HG03097 (cell line): ENCODE results near the gene CDK6.
A peak's percentile ranks its signal among the peaks of the same experiment; 100 is the strongest.

Experiments used
- ATAC-seq: cut with Tn5 transposase; IDR thresholded peaks from one replicate; pipeline ENCODE4 v1.9.1; 2021; ENCODE audit not compliant: unreplicated experiment, low FRiP score

CDK6 gene

DNA sequence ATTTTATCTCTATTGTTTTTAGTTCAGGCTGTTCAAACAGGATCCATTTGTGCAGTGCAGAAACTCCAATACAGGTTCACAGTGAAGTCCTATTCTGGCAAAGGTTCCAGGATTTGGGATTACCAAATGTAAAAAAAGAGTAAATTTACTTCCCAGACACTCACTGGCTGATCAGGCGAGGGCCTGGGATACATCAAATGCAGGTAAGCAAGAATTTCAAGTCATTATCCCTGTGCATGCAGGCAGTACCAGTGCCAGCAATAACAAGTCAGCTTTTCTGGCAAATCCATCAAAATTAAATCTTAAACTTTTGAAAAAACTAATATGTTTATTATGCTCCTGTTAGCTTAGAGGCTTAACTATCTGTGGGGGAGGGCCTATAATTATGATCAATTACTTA, 6.3 kb downstream of the CDK6 start:
- no peak for ATAC-seq

GRCh38 chr7:92827464-92828120, 8.8 kb downstream of the CDK6 start:
- no peak for ATAC-seq

DNA sequence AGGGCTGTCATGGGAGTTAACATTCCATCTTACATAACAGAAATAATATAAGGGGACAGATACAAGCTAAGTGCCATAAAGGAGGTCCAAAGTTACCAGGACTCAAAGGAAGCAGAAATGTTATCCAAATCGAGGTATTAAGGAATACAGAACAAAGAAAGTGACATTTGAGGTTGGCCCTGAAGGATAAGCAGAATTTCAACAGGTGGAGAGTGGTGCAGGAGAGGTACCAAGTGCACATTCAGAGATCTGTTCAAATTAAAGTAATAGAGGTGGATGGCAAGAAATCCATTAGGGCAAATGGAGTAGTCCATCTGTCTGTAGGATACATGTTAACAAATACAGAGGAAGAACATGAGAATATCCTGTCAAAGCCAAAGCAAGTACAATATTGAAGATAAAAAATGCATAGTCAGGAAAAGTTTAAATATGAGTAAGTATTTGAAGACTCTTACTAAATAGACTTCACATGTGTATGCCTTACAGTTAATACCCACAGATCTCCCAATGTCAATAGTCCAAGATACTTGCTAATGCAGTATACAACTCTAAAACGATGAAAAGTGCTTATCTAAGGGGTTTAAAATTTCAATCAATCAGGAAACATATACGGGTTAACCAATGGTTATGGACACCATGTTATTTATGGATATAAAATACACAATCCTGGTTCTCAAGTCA, 10.0 kb downstream of the CDK6 start:
- no peak for ATAC-seq

GRCh38 chr7:92824901-92825480, 11.4 kb downstream of the CDK6 start:
- no peak for ATAC-seq

DNA sequence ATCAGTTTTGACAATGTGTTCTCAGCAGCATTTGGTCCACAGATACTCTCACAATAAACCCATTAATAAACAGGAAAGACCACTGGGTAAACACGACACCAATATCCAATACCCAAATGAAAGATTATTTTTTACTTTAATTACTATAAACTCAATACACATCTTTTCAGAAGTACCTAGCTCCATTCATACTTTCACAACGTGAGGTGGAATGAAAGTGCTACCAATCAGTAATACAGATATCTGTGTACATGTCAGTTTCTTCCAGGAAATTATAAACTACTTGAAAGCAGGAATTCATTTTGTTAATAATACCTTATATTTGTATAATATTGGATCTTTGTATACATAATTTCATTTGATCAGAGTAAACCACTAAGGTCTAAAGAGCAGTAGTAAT, 11.9 kb downstream of the CDK6 start:
- ATAC-seq, result no peak

DNA sequence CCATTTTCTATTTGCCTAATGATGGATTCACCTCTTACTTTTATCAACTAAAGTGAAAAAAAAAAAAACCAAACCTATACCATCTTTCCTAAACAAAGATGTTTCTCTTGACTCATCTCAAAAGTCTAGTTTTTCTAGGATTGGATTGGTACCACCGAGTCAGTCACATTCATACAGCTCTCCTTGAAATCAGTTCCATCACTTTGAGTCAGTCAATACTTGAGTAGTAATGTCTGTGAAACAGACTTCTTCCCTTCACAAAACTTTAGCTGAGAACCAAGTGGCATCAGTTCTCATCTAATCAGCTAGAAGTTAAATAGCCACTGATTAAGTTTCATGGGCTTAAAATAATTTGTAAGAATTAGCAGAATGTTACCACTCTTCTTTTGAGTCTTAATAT, 13.3 kb downstream of the CDK6 start:
- ATAC-seq, result no peak

- no peak for ATAC-seq
Observed at GRCh38 chr7:92820191-92820590, 16.2 kb downstream of the CDK6 start.

DNA sequence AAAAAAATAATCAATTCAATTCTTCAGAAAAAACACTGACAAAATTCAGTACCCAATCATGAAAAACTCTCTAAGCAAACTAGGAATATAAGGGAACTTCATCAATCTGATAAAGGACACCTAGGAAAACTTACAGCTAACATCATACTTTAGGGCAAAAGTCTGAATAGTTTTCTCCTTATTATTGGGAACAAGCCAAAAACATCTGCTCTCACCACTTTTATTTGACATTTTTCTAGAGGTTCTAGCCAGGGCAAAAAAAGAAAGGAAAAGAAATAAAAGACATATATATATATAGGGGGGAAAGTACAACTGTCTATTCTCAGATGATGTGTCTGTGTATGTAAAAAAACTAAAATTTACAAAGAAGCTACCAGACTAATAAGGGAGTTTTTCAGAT, 19.0 kb downstream of the CDK6 start:
- no peak for ATAC-seq

DNA sequence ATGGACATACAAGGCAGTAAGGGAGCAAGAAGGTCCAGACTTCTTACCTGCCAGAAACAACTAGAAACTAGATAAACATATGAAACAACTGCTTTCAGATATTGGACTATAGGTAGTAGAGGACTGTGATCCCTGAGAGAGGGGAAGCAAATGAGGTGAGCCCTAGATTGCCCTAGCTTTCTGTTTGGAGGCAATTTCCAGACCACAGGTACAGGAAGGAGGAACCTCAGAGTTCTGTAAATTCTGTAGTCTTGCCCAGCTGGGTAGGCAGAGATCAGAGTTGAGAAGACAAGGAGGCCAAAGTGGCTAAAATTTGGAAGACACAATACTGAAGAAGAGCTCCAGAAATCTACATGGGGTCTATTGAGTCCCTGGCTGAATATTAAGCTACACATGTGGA, 21.0 kb downstream of the CDK6 start:
- peak; percentile 41 for ATAC-seq

DNA sequence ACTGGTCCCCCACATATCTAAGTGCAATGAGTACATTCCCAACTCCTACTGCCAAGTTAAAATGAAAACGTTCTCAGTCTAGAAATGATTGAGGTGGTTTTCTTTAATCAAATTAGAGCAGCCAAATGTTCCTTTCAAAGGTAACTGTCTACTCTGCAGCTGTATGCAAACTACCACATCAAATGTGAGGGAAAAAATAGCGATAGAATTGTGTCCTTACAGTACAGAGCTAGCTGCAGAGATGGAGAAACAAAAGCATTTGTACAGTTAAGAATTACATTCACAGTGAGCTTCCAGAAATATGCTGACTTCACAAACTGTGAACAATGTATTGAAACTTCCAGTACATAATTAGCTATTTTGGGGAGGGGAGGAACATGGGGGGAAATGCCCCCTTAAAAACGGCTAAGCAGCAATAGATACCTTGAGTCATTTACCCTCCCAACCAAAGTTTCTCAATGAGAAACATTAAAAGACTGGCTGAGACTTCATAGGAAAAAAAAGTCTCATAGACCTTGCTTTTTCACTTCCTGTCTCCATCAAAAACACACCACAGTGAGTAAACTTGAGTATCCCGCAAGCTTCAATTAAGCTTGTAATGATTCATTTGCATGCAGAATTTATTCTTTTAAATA, 22.9 kb downstream of the CDK6 start:
- peak; percentile 39 for ATAC-seq

- no peak for ATAC-seq
Observed at GRCh38 chr7:92811158-92811557, 25.2 kb downstream of the CDK6 start.

GRCh38 chr7:92809760-92810573, 26.4 kb downstream of the CDK6 start:
- ATAC-seq, result peak; percentile 72

DNA sequence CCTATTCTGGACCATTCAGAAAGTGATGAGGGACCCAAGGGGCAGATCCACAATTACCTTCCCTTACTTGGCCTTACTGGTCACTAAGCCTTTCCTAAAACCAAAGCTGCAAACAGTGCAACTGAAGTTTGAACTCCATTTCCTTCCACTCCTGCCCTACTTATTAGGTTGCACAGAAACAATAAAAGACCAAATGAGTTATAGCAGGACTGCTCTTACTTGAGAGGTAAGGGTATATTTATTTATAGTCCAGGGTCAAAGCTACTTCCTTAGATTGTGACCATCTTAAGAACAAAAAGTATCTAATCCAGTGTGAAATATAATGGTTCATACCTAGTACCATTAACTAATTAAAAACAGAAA, 27.0 kb downstream of the CDK6 start:
- ATAC-seq, result no peak

DNA sequence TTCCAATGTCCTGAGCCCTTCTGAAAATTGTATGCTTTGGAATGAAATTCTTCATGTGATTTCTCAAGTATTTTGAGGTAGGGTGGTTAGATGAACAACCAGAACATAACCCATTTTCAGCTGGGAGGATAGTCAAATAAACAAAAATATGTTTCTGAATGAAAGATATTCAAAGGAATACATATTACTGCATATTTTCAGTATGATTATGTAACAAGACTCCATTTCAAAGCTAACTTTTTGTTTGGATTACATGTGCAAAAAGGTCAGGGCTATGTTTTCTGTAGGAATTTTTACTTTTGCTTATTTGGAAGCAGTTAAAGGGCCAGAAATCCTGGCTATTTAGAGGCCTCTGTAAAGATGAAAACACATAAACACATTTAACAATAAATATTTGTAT, 27.7 kb downstream of the CDK6 start:
- no peak for ATAC-seq

DNA sequence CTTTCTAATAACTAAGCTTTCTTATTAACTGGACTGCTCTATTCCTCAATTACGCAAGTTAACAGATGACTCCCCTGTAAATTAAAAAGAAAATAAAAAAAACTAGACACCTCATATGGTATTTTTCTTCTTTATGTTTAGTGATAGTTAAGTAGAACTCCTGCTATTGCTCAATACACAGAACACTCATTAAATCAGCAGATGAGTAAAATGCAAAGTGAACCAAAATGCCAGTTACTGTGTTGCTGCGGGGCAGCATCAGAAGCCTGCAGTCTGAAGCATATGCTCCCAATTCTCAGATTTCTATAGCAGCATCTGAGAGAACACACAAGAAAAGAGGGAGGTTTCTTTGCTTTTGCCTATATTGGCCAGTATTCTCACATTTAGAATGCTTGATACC, 28.4 kb downstream of the CDK6 start:
- ATAC-seq, result no peak

DNA sequence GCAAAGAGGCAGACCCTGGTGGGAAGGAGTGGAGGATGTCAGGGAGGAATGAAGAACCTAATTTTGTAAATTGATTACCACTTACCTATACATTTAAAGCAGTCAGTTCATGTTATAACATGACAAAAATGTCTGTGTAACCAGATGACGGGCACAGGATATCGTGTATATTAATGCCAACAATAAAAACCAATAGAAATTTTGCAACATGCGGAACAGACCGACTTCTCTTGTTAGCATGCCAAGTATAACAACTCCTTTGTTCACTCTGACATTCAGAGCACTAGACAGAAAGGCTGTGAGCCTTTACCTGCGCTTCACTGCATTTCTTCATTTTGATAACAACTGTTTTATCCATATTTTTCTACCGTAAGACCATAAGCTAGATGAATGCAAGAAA, 29.9 kb downstream of the CDK6 start:
- ATAC-seq, result no peak

- no peak for ATAC-seq
Observed at GRCh38 chr7:92802406-92802805, 34.0 kb downstream of the CDK6 start.

DNA sequence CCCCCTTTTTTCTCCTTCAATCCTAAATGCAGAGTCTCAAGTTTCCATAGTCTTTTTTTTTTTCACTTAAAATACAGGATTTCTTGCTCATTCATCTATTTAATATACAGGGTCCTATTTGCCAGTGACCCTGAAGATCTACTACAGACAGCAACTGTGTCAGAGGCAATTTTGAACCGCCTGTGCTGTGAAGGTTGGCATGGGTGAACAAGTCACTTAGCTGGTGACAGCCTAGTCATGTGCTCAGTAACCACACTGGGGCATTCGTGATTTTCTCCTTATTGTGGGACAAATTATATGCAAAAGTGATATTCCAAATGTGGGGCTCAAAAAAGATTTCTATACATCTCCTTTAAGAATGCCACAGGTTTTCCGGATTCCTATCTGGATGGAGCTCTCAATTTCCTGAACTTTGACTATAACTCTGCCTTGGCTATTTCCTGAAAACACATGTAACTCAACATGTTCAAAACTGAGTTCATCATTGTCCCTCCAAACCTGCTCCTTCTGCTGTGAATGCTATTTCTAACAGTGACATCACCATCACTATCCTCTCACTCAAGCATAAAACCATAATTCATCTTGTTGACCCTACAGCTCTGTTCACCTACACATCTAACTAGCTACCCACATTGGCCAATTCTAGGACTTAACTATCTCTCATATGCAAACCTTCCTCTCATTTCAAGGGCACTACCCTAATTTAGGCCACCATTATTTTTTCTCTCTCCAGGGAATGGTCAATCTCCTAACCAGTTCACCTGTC, 36.7 kb downstream of the CDK6 start:
- no peak for ATAC-seq

- no peak for ATAC-seq
Observed at GRCh38 chr7:92798517-92799249, 37.7 kb downstream of the CDK6 start.

DNA sequence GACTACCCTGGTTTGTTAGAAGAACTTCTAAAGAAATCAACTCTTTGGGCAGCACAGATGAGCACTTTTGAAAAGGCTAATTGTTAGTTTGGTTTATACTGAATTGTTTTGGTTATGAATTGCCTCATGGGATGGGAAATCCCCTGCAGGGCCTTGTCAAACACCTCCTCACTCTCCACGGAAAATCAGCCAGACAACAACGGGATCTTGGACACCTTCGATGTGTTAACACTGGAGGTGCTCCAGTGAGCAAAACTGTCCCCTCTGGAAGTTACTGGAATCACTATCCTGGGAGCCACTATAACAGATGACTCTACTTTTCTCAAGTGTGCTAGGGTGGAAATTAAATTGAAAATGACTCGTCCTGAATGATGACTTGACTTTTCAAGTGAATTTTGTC, 38.7 kb downstream of the CDK6 start:
- ATAC-seq, result no peak
